HCT116 (cell line): ENCODE results near the gene OPCML. TPM values are rescaled to one million over a fixed set of nuclear protein-coding genes. Genes with fewer than 3 reads are reported as not detected.

Experiments
- ATAC-seq: fragments of 200-7000 bp; cut with Tn5 transposase; 2 replicates; pipeline ENCODE4 v1.9.1; 2020; ENCODE audit warnings: mild to moderate bottlenecking, moderate library complexity
- BruUV-seq: library from RNA; stranded (reverse); fragments of 400-500 nt; replicated peaks from 2 replicates; lab custom pipeline; 2021; lab: Mats Ljungman, UMichigan
- CTCF ChIA-PET: fragments of 300-600 bp; sonication (Branson Sonifier 250); formaldehyde crosslinking; loops from one replicate; lab custom pipeline; 2021; ENCODE audit warnings: antibody characterized with exemption; lab: Charles Lee
- POLR2A ChIA-PET: fragments of 300-600, 350-600 bp; sonication (Branson Sonifier 250); formaldehyde crosslinking; loops from one replicate; lab custom pipeline; 2021; ENCODE audit warnings: antibody characterized with exemption; lab: Charles Lee
- RAD21 ChIA-PET, 2 experiments: fragments of 300-600 bp; sonication (Branson Sonifier 250); formaldehyde crosslinking; loops; one replicate each; lab custom pipeline; 2023; ENCODE audit warnings: low total read pairs in 2 of 2; ENCODE audit not compliant: uncharacterized antibody in 2 of 2, unreplicated experiment in 2 of 2, low non-redundant PET in 1 of 2; lab: Charles Lee
- DNase-seq: peaks from one replicate; pipeline ENCODE4 v3.0.0-alpha.2; 2010; ENCODE audit warnings: low read depth, low spot score
- H2AFZ ChIP-seq: fragments of 200-600 bp; shearing (Covaris generic), sonication (generic); 2 replicates; pipeline ENCODE4 v1.6.1; 2017; ENCODE audit warnings: low read depth, mixed run types, mixed read lengths, antibody characterized with exemption, low read length; ENCODE audit not compliant: poor library complexity, severe bottlenecking
- H3K27ac ChIP-seq: 2 replicates; pipeline ENCODE4 v1.5.1; 2012; ENCODE audit warnings: low read depth, low read length
- H3K27me3 ChIP-seq: fragments of 200-600 bp; sonication (generic); 2 replicates; pipeline ENCODE4 v1.6.1; 2016; ENCODE audit warnings: mixed run types, low read length, mixed read lengths; ENCODE audit not compliant: insufficient read depth
- H3K36me3 ChIP-seq, 2 experiments: fragments of 200-500 bp in 1 of 2; fragments of 200-600 bp in 1 of 2; sonication (Bioruptor generic) in 1 of 2; sonication (generic) in 1 of 2; 2 replicates each; pipeline versions ENCODE4 v1.5.1 to v1.6.1; 2014 to 2016; ENCODE audit warnings: low read length in 2 of 2, inconsistent platforms in 1 of 2, mixed read lengths in 1 of 2, mixed run types in 1 of 2; ENCODE audit not compliant: insufficient read depth in 2 of 2, control insufficient read depth in 1 of 2
- H3K4me1 ChIP-seq, 2 experiments: fragments of 200-600 bp in 1 of 2; sonication (generic) in 1 of 2; 2 replicates each; pipeline versions ENCODE4 v1.5.1 to v1.6.1; 2012 to 2017; ENCODE audit warnings: low read length in 2 of 2, inconsistent platforms in 1 of 2, mild to moderate bottlenecking in 1 of 2, mixed read lengths in 1 of 2, mixed run types in 1 of 2, moderate library complexity in 1 of 2; ENCODE audit not compliant: insufficient read depth in 2 of 2, control insufficient read depth in 1 of 2
- H3K4me2 ChIP-seq: fragments of 200-600 bp; sonication (generic); 2 replicates; pipeline ENCODE4 v1.6.1; 2017; ENCODE audit warnings: mixed run types, low read length, mixed read lengths
- H3K4me3 ChIP-seq, 2 experiments: fragments of 200-600 bp in 1 of 2; sonication (generic) in 1 of 2; replicated peaks in 1 of 2; 2 replicates each; pipeline ENCODE4 v1.5.1; 2011 to 2016; ENCODE audit warnings: low read length in 2 of 2, control low read depth in 1 of 2, low read depth in 1 of 2, mild to moderate bottlenecking in 1 of 2, mixed read lengths in 1 of 2, mixed run types in 1 of 2
- H3K79me2 ChIP-seq: fragments of 200-600 bp; sonication (generic); 2 replicates; pipeline ENCODE4 v1.6.1; 2017; ENCODE audit warnings: mild to moderate bottlenecking, mixed run types, low read length, moderate library complexity, mixed read lengths; ENCODE audit not compliant: insufficient read depth
- H3K9ac ChIP-seq: fragments of 200-600 bp; sonication (generic); 2 replicates; pipeline ENCODE4 v1.6.1; 2016; ENCODE audit warnings: low read length, mixed read lengths
- H3K9me2 ChIP-seq: fragments of 200-600 bp; sonication (generic), shearing (Covaris generic); 2 replicates; pipeline ENCODE4 v1.6.1; 2017; ENCODE audit warnings: mixed run types, mild to moderate bottlenecking, moderate library complexity; ENCODE audit not compliant: insufficient read depth
- H3K9me3 ChIP-seq, 2 experiments: fragments of 200-500 bp in 1 of 2; fragments of 200-600 bp in 1 of 2; sonication (Bioruptor generic) in 1 of 2; sonication (generic) in 1 of 2; 2 replicates each; pipeline ENCODE4 v1.6.1; 2014 to 2017; ENCODE audit warnings: low read length in 2 of 2, mixed read lengths in 2 of 2, inconsistent platforms in 1 of 2, low read depth in 1 of 2, mild to moderate bottlenecking in 1 of 2, mixed run types in 1 of 2, moderate library complexity in 1 of 2; ENCODE audit not compliant: control insufficient read depth in 1 of 2, insufficient read depth in 1 of 2
- H4K20me1 ChIP-seq: fragments of 200-600 bp; sonication (generic), shearing (Covaris generic); 2 replicates; pipeline ENCODE4 v1.6.1; 2017; ENCODE audit warnings: mixed run types, mild to moderate bottlenecking, moderate library complexity; ENCODE audit not compliant: insufficient read depth
- ELF1 ChIP-seq: IDR thresholded peaks from 2 replicates; pipeline ENCODE4 v1.6.1; 2012; ENCODE audit warnings: low read depth, borderline replicate concordance
- EZH2 ChIP-seq: fragments of 200-600 bp; sonication (generic); IDR thresholded peaks from 2 replicates; pipeline ENCODE4 v1.6.1; 2017; ENCODE audit warnings: antibody characterized with exemption, mixed run types
- EZH2phosphoT487 ChIP-seq: fragments of 200-600 bp; IDR thresholded peaks from 2 replicates; pipeline ENCODE4 v1.6.1; 2018; ENCODE audit warnings: antibody characterized with exemption, borderline replicate concordance
- FOSL1 ChIP-seq: IDR thresholded peaks from 2 replicates; pipeline ENCODE4 v1.6.1; 2012; ENCODE audit warnings: low read depth
- JUND ChIP-seq: IDR thresholded peaks from 2 replicates; pipeline ENCODE4 v1.6.1; 2012
- POLR2A ChIP-seq: IDR thresholded peaks from 2 replicates; pipeline ENCODE4 v1.7.0; 2011; ENCODE audit warnings: borderline replicate concordance; ENCODE audit not compliant: insufficient read depth, insufficient read length; ENCODE audit errors: extremely low read depth
- POLR2AphosphoS5 ChIP-seq: IDR thresholded peaks from 2 replicates; pipeline ENCODE4 v1.6.1; 2011; ENCODE audit warnings: mild to moderate bottlenecking, low read depth, low read length, moderate library complexity
- SP1 ChIP-seq: IDR thresholded peaks from 2 replicates; pipeline ENCODE4 v1.6.1; 2012; ENCODE audit warnings: low read depth
- SRF ChIP-seq: IDR thresholded peaks from 2 replicates; pipeline ENCODE4 v1.6.1; 2012; ENCODE audit warnings: low read depth
- ZFX ChIP-seq: fragments of 450-650 bp; IDR thresholded peaks from 2 replicates; pipeline ENCODE4 v1.6.1; 2017
- ZNF274 ChIP-seq: fragments of 200-500 bp; sonication (Bioruptor generic); IDR thresholded peaks from 2 replicates; pipeline ENCODE4 v1.6.1; 2014; ENCODE audit warnings: mild to moderate bottlenecking, low read depth, low read length, inconsistent platforms
- intact Hi-C: fragments of 100-400 bp; cut with micrococcal nuclease; formaldehyde crosslinking; loops from 2 replicates; pipeline ENCODE4 v1.10.0; 2022
- total RNA-seq: library from RNA; stranded (reverse); gene quantifications from one replicate; pipeline ENCODE4 v1.2.1, GENCODE V29; 2021; ENCODE audit not compliant: unreplicated experiment
- TF ChIP-seq, protein P1 (sequence below), 3 experiments: fragments of 200-600 bp in 1 of 3; sonication (generic) in 1 of 3; IDR thresholded peaks in 2 of 3; conservative IDR thresholded peaks in 1 of 3; 2 replicates each; pipeline ENCODE4 v1.5.1; 2012 to 2017; ENCODE audit warnings: low read depth in 2 of 3, low read length in 2 of 3, antibody characterized with exemption in 1 of 3, borderline replicate concordance in 1 of 3, control low read depth in 1 of 3, mild to moderate bottlenecking in 1 of 3, mixed read lengths in 1 of 3, mixed run types in 1 of 3, moderate library complexity in 1 of 3; ENCODE audit not compliant: insufficient read depth in 1 of 3

Gene OPCML
- total RNA-seq, 1 experiment from 2014 or later = not detected

DNA sequence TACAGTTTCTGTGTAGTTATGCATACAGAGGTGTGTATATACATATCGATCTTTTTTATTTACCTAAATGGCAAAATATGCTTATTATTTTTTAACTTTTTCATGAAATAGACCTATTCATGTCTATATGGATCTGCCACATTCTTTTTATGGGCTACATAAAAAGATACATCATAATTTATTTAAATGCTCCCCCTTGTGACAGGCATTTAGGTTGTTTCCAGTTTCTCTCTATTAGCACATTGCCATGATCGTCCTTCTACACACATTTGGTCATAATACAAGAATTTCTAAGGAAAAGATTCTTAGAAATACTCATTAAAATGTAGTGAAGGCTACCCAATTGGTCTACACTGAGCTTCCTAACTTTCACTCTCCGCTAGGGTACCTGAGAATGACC is 1067.4 kb downstream of the OPCML start:
- Histone ChIP-seq H2AFZ (no peak overlapping the region), H3K4me1 (no peaks in the 10 kb centered on the region), H3K27ac (no peak overlapping the region), H3K36me3 (no peaks in the 10 kb centered on the region), H3K27me3 (no peaks in the 10 kb centered on the region), H3K79me2 (no peaks in the 10 kb centered on the region), H3K9me3 (peaks cover 17 to 48% of the 10 kb centered on the region in 2 experiments; a peak in 3 of 4 replicates), H4K20me1 (no peaks in the 10 kb centered on the region), H3K4me2 (no peak overlapping the region)
- POLR2A ChIA-PET = no interaction called here
- intact Hi-C loops = no loop called here
- CTCF ChIA-PET = no interaction called here
- RAD21 ChIA-PET = no interaction called here
- no peak for ATAC-seq
- TF ChIP-seq EZH2 (no peak), POLR2AphosphoS5 (no peak), JUND (no peak), POLR2A (no peak), FOSL1 (no peak), SP1 (no peak), EZH2phosphoT487 (no peak), ZNF274 (no peak), ZFX (no peak), ELF1 (no peak), SRF (no peak)
- TF ChIP-seq, protein P1, sequence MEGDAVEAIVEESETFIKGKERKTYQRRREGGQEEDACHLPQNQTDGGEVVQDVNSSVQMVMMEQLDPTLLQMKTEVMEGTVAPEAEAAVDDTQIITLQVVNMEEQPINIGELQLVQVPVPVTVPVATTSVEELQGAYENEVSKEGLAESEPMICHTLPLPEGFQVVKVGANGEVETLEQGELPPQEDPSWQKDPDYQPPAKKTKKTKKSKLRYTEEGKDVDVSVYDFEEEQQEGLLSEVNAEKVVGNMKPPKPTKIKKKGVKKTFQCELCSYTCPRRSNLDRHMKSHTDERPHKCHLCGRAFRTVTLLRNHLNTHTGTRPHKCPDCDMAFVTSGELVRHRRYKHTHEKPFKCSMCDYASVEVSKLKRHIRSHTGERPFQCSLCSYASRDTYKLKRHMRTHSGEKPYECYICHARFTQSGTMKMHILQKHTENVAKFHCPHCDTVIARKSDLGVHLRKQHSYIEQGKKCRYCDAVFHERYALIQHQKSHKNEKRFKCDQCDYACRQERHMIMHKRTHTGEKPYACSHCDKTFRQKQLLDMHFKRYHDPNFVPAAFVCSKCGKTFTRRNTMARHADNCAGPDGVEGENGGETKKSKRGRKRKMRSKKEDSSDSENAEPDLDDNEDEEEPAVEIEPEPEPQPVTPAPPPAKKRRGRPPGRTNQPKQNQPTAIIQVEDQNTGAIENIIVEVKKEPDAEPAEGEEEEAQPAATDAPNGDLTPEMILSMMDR (IDR thresholded peaks at IDR 0.05 in 2 of 3, conservative IDR thresholded peaks at IDR 0.05 in 1 of 3; ENCODE audit: borderline replicate concordance in 1 of 3, insufficient read depth in 1 of 3, low read depth in 2 of 3, low read length in 2 of 3) = no peak
- TF ChIP-seq, all 23 proteins: peak for 0
- DNase-seq = no peak
- H3K9me2 ChIP-seq = no peaks in the 10 kb centered on the region
- no peak overlapping the region for H3K9ac ChIP-seq
- H3K4me3 ChIP-seq = no peak overlapping the region
- no TSS peak for BruUV-seq
